Superior temporal gyrus (tissue), 1 donor: Measurements from ENCODE around the gene HSPB2.
A peak's percentile ranks its signal among the peaks of the same experiment; 100 is the strongest.

ENCODE experiments used
- DNase-seq: peaks from one replicate; pipeline ENCODE4 v3.0.0-alpha.2; 2016; ENCODE audit errors: extremely low spot score

HSPB2 gene

DNA sequence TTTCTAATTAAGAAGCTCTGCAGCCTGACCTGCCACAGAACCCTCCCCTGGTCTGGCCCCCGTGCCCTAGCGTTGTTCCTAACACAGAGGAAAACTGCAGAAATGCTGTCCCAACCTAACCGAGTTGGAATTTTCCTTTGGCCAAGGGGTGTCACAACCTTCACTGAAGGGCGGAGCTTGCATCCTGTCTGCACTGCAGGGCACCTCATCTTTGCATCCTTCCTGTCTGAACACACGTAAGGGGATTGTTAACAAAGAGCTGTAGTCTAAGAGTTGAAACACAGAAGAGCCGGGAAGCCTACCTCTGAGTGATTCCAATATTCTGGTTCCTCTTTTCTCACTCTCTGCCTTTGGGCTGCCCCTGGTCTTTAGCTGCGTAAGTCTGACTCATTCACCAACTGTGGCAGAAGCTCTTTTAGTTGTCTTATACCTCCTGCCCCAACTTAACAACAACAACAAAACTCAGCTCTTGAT, 26.2 kb downstream of the HSPB2 start:
- DNase-seq = peak; percentile 72

DNA sequence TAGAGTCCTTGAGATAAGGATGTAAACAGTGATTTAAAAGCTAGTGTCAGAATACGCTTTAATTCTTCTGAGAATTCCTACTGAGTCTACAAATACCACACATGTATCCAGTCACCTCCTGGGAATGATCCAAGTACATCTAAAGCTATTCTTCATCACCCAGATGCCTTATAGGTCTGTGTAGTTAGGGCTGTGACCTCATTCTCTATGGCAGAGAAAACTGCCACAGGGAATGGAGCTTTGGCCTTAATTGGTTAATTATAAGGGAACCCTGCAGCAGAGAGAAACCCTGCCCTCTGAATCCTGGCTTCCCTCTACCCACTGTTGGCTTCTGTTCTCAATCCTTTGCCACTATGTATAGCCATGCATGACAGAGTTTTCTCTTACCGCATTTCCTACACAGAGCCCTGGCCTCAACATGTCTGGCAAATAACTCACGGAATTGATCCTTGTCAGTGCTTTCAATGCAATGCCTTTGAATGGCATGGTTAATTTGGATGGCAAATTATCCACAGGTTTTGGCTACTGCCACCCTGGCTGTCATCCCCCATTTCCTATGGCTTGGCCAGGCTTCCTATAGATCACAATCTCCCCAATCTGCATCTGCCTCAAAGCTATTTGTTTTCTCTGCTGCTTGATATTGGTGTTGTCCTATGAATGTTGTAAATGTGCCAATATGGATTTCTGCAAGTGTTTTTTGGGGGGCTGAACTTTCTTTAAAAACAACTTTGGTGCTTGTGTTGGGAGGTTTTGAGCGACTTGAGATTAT, 27.5 kb downstream of the HSPB2 start:
- DNase-seq = peak; percentile 64

DNA sequence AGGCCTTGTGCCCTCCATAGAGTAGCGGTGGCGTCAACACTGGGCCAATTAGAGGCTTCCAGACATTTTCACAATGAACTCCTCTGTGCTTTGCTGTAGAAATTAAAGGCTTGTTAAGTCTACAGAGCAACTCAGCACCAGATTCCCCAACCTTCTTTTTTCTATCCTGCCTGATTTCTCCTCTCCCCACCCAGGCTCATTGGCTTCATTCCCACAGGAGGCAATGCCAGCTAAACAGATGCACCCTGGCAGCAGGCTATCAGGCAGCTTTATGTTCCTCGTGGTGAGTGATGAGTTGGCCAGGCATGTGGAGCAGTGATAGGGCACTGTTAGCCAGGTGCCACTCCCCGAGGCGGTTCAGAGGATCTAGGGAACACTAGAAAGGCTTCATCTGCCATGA, 29.4 kb downstream of the HSPB2 start:
- peak; percentile 83 for DNase-seq

DNA sequence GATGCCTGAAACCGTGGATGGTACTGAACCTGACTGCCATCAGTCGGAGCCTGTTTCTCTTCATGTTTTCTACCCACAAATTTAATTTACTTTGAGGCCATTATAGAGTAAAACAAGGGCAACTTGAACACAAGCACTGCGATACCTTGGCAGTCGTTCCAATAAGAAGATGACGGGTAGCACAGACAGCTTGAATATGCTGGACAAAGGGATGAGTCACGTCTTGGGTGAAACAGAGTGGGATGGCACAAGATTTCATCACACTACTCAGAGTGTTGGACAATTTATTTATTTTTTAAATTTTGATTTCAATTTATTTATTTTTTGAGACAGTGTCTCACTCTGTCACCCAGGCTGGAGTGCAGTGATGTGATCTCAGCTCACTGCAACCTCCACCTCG, 30.3 kb downstream of the HSPB2 start:
- no peak for DNase-seq

DNA sequence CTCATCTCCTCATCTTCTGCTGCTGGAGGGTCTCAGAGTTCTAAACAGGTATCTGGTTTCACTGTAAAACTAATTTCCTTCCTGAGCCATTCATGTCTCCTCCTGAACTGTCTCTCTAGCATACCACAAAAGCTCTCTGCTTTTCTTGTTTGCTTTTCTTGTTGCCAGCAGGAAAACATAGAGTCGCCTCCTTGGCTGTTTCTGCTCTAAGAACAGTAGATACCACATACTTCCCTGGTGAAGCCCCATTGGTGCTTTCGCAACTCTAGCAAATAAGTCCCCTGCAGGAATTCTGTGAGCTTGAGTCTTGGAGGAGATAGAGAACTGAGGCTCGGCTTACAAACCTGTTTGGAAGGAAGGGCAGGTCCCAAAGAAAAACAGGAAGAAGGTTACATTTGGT, 31.6 kb downstream of the HSPB2 start:
- DNase-seq = no peak

DNA sequence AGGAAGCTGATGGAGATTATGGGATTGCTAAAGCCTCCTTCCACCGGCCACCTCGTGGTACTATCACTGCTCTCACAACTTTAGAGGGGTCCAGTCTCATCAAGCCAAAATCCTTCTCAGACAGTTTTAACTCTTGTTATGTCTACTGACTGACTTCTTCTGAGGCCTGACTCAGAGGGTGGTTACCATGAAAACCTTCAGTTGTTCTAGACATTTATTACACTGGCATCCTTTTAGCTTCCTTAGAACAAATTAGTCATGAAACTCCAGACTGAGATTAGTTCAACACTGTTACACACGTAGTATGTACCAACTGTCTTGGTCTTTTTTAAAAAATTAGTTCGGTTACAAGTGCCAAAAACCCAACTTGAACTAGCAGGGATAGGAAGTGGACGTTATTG, 32.1 kb downstream of the HSPB2 start:
- DNase-seq = peak; percentile 67

DNA sequence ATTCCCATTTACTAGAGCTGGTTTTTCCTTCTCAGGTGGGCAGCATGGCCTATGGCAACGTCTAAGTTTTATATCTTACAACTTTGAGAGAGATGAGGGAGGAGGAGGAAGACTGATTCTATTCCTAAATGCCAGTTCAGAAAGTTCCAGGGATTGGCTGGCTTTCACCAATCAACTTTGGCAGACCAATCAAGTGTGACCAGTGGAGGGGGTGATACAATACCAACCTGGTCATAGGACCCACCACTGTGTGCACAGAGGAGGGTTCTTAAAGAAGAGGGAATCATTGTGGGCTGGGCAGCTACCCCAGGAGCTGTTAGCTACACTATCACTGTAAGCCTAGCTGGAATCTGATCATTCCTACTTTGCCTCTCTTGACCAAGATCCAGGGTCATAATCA, 32.7 kb downstream of the HSPB2 start:
- DNase-seq = no peak

DNA sequence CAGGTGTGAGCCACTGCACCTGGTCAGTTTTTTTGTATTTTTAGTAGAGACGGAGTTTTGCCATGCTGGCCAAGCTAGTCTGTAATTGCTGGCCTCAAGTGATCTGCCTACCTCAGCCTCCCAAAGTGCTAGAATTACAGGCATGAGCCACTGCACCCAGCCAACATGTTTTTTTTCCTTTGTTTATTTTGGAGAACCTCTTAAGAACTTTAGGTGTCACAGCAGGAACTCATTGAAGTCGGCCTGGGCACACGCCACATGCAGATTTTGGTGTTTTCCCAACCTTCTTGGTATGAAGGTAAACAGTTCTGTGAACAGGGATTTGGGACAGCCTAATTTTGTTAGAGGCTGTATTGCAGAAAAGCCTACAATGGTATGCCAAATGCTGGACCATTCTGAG, 34.0 kb downstream of the HSPB2 start:
- no peak for DNase-seq

DNA sequence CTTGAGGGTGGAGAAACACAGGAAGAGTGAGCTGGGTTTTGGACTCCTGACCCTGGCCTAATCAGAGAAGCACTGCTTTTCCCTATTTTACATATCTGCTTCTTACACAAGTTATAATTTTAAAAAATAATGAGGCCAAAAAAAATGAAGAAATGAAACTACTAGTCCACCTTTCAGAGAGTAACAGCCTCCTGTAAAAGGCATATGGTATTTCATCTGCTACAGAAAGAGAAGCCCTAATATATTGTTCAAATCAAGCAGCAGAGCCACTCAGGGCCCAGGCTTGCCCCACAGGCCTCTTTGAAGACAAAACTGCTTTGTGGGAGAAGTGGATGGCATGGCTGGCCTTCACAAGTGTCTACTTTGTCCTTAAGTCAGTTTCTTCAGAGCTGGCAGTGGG, 34.6 kb downstream of the HSPB2 start:
- DNase-seq = no peak

DNA sequence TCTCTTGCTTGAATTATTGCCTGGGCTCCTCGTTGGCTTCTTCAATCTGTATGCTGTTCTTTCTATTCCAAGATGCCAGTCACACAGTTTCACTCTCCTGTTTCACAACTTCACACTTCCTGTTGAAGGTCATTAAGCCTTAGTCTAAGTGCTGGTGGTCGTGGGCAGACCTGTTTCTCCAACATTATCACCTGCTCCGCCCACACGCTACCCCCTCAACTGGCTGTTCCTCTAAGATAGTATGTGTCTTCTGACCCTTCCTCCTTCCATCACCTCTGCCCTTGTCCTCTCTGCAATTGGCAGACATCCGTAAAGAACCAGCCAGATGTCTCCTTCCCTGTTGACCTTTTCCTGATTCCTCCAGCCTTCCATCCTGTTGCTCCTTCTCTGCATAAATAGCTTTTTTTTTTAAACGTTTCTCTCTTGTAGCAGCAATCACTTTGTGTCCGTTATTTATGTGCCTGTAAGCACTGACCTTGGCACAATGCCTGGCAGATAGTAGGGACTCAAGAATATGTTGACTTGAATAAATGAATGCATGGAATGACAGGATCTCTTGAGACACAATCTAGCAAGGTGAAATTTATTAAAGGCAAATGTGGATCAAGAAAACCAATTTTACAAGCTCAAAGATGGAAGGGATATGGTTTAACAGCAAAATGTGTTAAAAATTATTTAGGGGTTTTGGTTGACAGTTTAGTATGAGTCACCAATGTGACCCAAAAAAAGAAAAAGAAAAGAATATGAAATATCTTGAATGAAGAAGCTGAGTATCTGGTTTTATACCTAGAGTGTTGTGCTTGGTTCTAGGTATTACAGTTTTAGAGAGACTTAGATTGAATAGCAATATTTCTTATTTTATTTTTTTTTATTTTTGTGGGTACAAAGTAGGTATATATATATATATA, 37.2 kb downstream of the HSPB2 start:
- no peak for DNase-seq

DNA sequence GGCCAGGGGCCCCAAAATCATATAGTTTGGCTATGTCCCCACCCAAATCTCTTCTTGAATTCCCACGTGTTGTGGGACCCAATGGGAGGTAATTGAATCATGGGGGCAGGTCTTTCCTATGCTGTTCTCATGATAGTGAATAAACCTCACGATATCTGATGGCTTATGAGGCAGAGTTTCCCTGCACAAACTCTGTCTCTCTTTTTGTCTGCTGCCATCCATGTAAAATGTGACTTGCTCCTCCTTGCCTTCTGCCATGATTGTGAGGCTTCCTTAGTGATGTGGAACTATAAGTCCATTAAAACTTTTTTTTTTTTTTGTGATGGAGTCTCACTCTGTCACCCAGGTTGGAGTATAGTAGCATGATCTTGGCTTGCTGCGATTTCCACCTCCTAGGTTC, 39.0 kb downstream of the HSPB2 start:
- no peak for DNase-seq

DNA sequence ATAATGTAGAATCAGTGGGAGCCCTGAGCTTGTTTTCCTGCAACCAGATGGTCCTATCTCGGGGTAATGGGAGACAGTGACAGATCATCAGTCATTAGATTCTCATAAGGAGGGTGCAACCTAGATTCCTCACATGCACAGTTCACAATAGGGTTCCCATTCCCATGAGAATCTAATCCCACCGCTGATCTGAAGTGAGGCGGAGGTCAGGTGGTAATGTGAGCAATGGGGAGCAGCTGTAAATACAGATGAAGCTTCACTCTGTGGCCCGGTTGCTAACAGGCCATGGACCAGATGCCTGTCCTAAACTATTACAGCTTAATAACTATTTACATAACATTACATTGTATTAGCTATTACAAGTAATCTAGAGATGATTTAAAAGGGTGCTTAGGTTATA, 41.6 kb downstream of the HSPB2 start:
- DNase-seq = no peak

DNA sequence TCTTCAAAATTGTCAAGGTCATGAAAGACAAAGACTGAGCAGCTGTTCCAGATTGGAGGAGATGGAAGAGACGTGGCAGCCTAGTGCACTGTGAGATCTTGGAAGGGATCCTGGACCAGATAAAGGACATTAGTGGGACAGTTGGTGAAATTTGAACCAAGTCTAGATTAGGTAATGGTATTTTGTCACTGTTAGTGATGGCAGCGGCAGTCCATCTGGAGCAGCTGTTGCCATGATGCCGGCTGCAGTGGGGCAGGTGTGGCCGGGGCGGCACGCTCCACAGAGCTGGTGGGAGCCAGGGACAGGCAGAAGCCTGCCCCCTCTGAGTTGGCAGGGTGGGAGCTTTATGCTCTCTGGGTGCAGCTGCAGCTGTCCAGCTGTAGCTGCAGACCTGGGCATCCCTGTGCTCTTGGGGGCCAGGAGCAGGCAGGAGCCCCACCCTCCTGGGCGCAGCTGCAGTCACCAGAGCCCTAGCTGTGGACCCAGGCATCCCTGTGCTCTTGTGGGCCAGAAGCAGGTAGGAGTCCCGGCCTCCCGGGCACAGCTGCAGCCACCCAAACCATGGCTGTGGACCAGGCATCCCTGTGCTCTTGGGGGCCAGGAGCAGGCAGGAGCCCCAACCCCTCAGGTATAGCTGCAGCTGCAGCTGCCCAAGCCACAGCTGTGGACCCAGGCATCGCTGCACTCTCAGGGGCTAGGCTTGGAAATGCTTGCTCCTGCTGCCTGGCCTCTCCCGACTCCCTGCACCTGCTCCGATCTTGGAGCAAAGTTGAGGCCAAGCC, 45.3 kb downstream of the HSPB2 start:
- DNase-seq = no peak

DNA sequence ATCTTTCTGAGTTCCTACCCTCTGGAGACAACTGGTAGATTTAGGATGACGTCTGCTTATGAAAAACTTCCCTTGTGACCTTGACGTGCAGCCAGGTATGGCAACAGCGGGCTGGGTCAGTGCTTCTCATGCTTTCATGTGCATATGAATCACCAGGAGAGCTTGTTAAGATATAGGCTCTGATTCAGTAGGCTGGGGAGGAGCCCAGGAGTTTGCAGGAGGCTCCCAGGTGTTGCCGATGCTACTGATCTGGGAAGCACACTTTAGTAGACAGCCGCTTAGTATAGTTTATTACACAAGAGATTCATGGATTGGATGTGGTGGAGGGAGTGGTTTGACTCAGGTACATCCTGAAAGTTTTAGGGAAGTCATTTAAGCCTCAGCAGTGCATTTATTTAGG, 48.4 kb downstream of the HSPB2 start:
- DNase-seq = no peak

DNA sequence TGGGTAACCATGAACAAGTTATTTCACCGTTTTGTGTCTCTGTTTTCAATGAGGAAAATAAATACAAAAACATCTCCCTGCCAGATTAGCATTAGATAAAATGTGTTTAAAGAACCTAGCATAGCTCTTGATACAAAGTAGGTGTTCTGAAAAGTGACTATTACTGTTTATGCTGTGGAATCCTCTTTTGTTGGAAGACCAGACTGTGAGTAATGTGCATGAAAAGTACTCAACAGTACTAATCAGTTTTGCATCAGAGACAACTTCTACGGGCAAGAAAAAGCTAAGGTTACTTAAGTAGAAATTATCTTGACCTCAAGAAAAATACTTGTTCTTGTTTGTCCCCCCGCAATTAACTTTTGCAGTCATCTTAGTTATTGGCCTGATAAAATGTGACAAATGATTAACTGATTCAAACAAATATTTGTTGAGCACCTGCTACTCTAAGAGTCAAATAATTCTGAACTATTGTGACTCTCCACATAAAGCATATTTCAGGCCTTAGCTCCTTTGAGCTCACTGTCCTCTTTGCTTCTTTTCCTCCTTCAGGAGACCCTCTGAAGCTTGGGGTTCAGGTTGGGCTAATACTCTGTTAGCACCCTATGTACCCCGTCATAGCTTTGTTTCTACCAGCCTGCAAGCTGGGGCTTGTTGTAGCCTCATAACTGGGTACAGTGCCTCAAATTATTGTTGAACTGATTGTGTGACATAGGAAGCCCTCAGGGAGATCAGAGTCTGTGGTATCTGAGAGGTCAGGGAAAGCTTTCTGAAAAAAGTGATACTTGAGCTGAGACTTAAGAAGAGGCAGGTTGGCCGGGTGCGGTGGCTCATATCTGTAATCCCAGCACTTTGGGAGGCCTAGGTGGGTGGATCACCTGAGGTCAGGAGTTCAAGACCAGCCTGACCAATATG, 49.1 kb downstream of the HSPB2 start:
- no peak for DNase-seq
